Measurements from ENCODE around the gene INVS. TPM values are rescaled to one million over a fixed set of nuclear protein-coding genes. Genes with fewer than 3 reads are reported as not detected.
A peak's percentile ranks its signal among the peaks of the same experiment; 100 is the strongest.

INVS gene
- total and polyA plus RNA-seq, 2 of the 4 experiments (the other 2 are of a cell fraction), result 9.2 to 33.5 TPM

DNA sequence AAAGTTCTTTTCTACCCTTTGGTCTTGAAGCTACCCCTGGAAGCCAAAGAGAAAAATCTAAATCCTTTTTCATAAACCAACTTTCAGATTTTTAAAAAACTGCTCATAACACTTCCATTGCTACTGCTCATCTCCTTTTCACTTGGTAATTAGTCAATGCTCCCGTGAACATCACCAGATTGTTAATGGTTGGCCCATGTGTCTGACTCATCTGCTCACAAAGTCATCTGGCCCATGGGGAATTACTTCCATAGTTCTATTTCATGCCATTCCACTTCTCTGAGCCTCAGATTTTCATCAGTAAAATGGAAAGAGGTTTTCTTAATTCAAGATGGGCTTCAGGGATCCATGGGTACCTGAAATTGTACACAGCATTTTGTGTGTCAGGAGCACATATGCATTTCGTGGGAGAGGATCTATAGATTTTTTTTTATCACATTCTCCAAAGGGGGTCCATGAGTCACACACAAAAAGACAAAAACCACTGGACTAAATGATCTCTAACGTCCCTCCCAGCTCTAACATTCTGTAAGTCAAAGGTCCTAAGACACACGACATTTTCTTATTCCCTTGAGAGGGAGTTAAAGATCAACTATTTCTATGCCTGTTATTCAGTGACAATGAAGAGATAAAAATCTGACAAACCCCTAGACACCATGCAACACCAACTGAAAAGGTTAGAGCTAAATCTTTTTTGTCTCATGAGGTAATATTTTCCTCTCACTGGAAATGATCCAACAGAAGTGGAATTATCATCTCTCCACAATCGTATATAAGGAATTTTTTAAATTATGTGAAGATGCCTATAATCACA is 178.3 kb downstream of the INVS start:
- H3K56ac ChIP-seq (ENCODE audit: extremely low read depth, insufficient read depth, low read length), result no peak overlapping the region
- dilution Hi-C loops (cut with HindIII; ENCODE audit: low sequenced_read_pairs, unreplicated experiment), result no loop called here
- intact Hi-C loops (cut with micrococcal nuclease), result no loop called here
- peaks cover 3% of the 10 kb centered on the region; the same call in 1 of the 2 replicates for H3K4me1 ChIP-seq (ENCODE audit: control insufficient read depth, insufficient read depth, low read length)
- no CpG with 5 or more reads among the region's 5 CpGs for whole genome bisulfite sequencing, 2 experiments (ENCODE audit: extremely low coverage in 2 of 2, insufficient read length in 1 of 2)
- no peaks in the 10 kb centered on the region for H3K9me3 ChIP-seq (ENCODE audit: control insufficient read depth, insufficient read depth, low read length)
- H2AFZ ChIP-seq (replicated peaks; ENCODE audit: low read length, poor library complexity), result no peak overlapping the region
- ChIA-PET POLR2A (ENCODE audit: unreplicated experiment) (no interaction called here), CTCF (interaction anchor here (1.3 kb wide), 1 partner anchor 1034 kb away, joined by 4 read pairs; no protein-coding TSS in a partner anchor)
- ATAC-seq (ENCODE audit: low read depth), result peak; percentile 53; the same call in 1 of the 2 replicates
- no peaks in the 10 kb centered on the region for H3K27me3 ChIP-seq (ENCODE audit: control insufficient read depth, insufficient read depth, low read length)
- H3K4me3 ChIP-seq (ENCODE audit: insufficient read depth, low read depth, low read length), result no peak overlapping the region
- no peak overlapping the region for H4K91ac ChIP-seq (ENCODE audit: insufficient read depth, low read depth, low read length)
- peak; percentile 61 for DNase-seq
- 0 out of 2 replicates have a peak, but pooled peaks cover 2% of the 10 kb centered on the region for H3K9me1 ChIP-seq (ENCODE audit: insufficient read depth, low read length)
- peaks cover 10% of the 10 kb centered on the region for H3K36me3 ChIP-seq (ENCODE audit: control insufficient read depth, insufficient read depth, low read length)
- H2BK120ac ChIP-seq (ENCODE audit: low read depth, low read length), result no peak overlapping the region
- no peak overlapping the region for H2BK15ac ChIP-seq (ENCODE audit: low read depth, low read length)
- H3K79me1 ChIP-seq (ENCODE audit: low read depth in 1 of 2, low read length in 2 of 2), result no peaks in the 10 kb centered on the region
- H3K14ac ChIP-seq (replicated peaks; ENCODE audit: low read depth, low read length), result no peak overlapping the region
- H3K27ac ChIP-seq (ENCODE audit: insufficient read depth, low read length), result no peak overlapping the region
- no TSS peak for BruUV-seq (replicated peaks)
- H2BK5ac ChIP-seq (ENCODE audit: low read depth, low read length, poor library complexity, severe bottlenecking), result no peak overlapping the region
- in situ Hi-C loops (cut with MboI; ENCODE audit: low sequenced_read_pairs), result no loop called here
- H4K8ac ChIP-seq (ENCODE audit: low read depth in 2 of 2, low read length in 2 of 2), result no peak overlapping the region
- H3K18ac ChIP-seq (ENCODE audit: low read depth, low read length), result no peak overlapping the region
- H2AK9ac ChIP-seq (replicated peaks; ENCODE audit: low read depth, low read length, poor library complexity), result no peak overlapping the region
- no peak overlapping the region for H3K23ac ChIP-seq (ENCODE audit: low read depth, low read length)
- H3K4me2 ChIP-seq (ENCODE audit: low read depth, low read length), result no peak overlapping the region
- H2BK20ac ChIP-seq (ENCODE audit: low read depth, low read length), result no peak overlapping the region
- no peak overlapping the region for H2AK5ac ChIP-seq (ENCODE audit: low read depth, low read length)
- no peak overlapping the region for H3K4ac ChIP-seq (ENCODE audit: low read depth, low read length)
- H4K5ac ChIP-seq (ENCODE audit: low read depth, low read length), result no peak overlapping the region
- no peaks in the 10 kb centered on the region for H4K20me1 ChIP-seq (ENCODE audit: insufficient read depth, low read length)
- no peak overlapping the region for H3K9ac ChIP-seq (ENCODE audit: low read depth, low read length)
- TF ChIP-seq MXI1 (IDR thresholded peaks at IDR 0.05; ENCODE audit: borderline replicate concordance, low read depth, low read length), result no peak
- TF ChIP-seq POLR2A (IDR thresholded peaks at IDR 0.05; ENCODE audit: low read depth, low read length), result no peak
- no peak for TF ChIP-seq FOS (IDR thresholded peaks at IDR 0.05; ENCODE audit: low read depth, low read length)
- TF ChIP-seq, protein P1, sequence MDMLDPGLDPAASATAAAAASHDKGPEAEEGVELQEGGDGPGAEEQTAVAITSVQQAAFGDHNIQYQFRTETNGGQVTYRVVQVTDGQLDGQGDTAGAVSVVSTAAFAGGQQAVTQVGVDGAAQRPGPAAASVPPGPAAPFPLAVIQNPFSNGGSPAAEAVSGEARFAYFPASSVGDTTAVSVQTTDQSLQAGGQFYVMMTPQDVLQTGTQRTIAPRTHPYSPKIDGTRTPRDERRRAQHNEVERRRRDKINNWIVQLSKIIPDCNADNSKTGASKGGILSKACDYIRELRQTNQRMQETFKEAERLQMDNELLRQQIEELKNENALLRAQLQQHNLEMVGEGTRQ (IDR thresholded peaks at IDR 0.05; ENCODE audit: low read depth, low read length), result no peak
- no peak for TF ChIP-seq MAFK (IDR thresholded peaks at IDR 0.05; ENCODE audit: low read depth, low read length)
- no peak for TF ChIP-seq CEBPB (IDR thresholded peaks at IDR 0.05; ENCODE audit: low read depth, low read length)
- TF ChIP-seq RFX5 (IDR thresholded peaks at IDR 0.05; ENCODE audit: low read depth, low read length), result no peak
- TF ChIP-seq NFE2L2 (IDR thresholded peaks at IDR 0.05; ENCODE audit: low read depth, low read length), result no peak
- TF ChIP-seq SMC3 (IDR thresholded peaks at IDR 0.05; ENCODE audit: low read depth, low read length), result no peak
- no peak for TF ChIP-seq BHLHE40 (IDR thresholded peaks at IDR 0.05; ENCODE audit: low read depth, low read length)
- no peak for TF ChIP-seq MAZ (IDR thresholded peaks at IDR 0.05; ENCODE audit: borderline replicate concordance, low read depth, low read length)
- TF ChIP-seq, protein P2, sequence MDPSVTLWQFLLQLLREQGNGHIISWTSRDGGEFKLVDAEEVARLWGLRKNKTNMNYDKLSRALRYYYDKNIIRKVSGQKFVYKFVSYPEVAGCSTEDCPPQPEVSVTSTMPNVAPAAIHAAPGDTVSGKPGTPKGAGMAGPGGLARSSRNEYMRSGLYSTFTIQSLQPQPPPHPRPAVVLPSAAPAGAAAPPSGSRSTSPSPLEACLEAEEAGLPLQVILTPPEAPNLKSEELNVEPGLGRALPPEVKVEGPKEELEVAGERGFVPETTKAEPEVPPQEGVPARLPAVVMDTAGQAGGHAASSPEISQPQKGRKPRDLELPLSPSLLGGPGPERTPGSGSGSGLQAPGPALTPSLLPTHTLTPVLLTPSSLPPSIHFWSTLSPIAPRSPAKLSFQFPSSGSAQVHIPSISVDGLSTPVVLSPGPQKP (IDR thresholded peaks at IDR 0.05; ENCODE audit: borderline replicate concordance, low read depth, low read length), result no peak
- TF ChIP-seq CHD1 (IDR thresholded peaks at IDR 0.05; ENCODE audit: low read depth, low read length), result no peak
- no peak for TF ChIP-seq RCOR1 (IDR thresholded peaks at IDR 0.05; ENCODE audit: insufficient replicate concordance, low read length)
- TF ChIP-seq RAD21 (IDR thresholded peaks at IDR 0.05; ENCODE audit: low read length), result no peak
